GM23248 (cell line): ENCODE data around the gene ASPSCR1. TPM values are rescaled to one million over a fixed set of nuclear protein-coding genes. Genes with fewer than 3 reads are reported as not detected.

ENCODE experiments used
- DNase-seq: peaks from one replicate; pipeline ENCODE4 v3.0.0-alpha.2; 2015
- H2AFZ ChIP-seq: fragments of 200-600 bp; sonication (generic); 2 replicates; pipeline ENCODE4 v1.6.1; 2016; ENCODE audit warnings: antibody characterized with exemption
- H3F3A ChIP-seq: fragments of 200-600 bp; sonication (generic); 2 replicates; pipeline ENCODE4 v1.6.1; 2016; ENCODE audit warnings: mild to moderate bottlenecking, antibody characterized with exemption, mixed run types; ENCODE audit not compliant: insufficient read depth
- H3K27ac ChIP-seq: fragments of 200-600 bp; sonication (generic); 2 replicates; pipeline ENCODE4 v1.5.1; 2016; ENCODE audit warnings: mild to moderate bottlenecking
- H3K27me3 ChIP-seq: fragments of 200-600 bp; sonication (generic); replicated peaks from 2 replicates; pipeline ENCODE4 v1.6.1; 2016; ENCODE audit warnings: mild to moderate bottlenecking; ENCODE audit not compliant: insufficient read depth
- H3K36me3 ChIP-seq: fragments of 200-600 bp; sonication (generic); 2 replicates; pipeline ENCODE4 v1.6.1; 2016; ENCODE audit warnings: low read depth, mild to moderate bottlenecking
- H3K4me1 ChIP-seq: fragments of 200-600 bp; sonication (generic); 2 replicates; pipeline ENCODE4 v1.6.1; 2016; ENCODE audit warnings: mild to moderate bottlenecking; ENCODE audit not compliant: insufficient read depth
- H3K4me2 ChIP-seq: fragments of 200-600 bp; sonication (generic); one replicate; pipeline ENCODE4 v1.6.1; 2016; ENCODE audit warnings: mild to moderate bottlenecking; ENCODE audit not compliant: unreplicated experiment
- H3K4me3 ChIP-seq: fragments of 200-600 bp; sonication (generic); 2 replicates; pipeline ENCODE4 v1.5.1; 2016; ENCODE audit warnings: mild to moderate bottlenecking
- H3K79me2 ChIP-seq: fragments of 200-600 bp; sonication (generic); 2 replicates; pipeline ENCODE4 v1.6.1; 2016; ENCODE audit warnings: mild to moderate bottlenecking; ENCODE audit not compliant: insufficient read depth
- H3K9ac ChIP-seq: fragments of 200-600 bp; sonication (generic); 2 replicates; pipeline ENCODE4 v1.6.1; 2016; ENCODE audit warnings: mild to moderate bottlenecking
- H3K9me2 ChIP-seq: fragments of 200-600 bp; sonication (generic); 2 replicates; pipeline ENCODE4 v1.6.1; 2016; ENCODE audit warnings: mixed run types, mild to moderate bottlenecking, moderate library complexity; ENCODE audit not compliant: insufficient read depth
- H3K9me3 ChIP-seq: fragments of 200-600 bp; sonication (generic); one replicate; pipeline ENCODE4 v1.6.1; 2017; ENCODE audit warnings: low read depth
- H4K20me1 ChIP-seq: fragments of 200-600 bp; sonication (generic); 2 replicates; pipeline ENCODE4 v1.6.0; 2016; ENCODE audit not compliant: insufficient read depth
- EZH2 ChIP-seq: fragments of 200-600 bp; sonication (generic); IDR thresholded peaks from 2 replicates; pipeline ENCODE4 v1.6.1; 2018; ENCODE audit warnings: antibody characterized with exemption, mild to moderate bottlenecking; ENCODE audit not compliant: insufficient read depth, poor library complexity, severe bottlenecking
- EZH2phosphoT487 ChIP-seq: fragments of 200-600 bp; sonication (generic); IDR thresholded peaks from 2 replicates; pipeline ENCODE4 v1.6.1; 2018; ENCODE audit warnings: antibody characterized with exemption, moderate library complexity, mild to moderate bottlenecking, low read depth; ENCODE audit not compliant: insufficient read depth
- WGBS, 2 experiments: methylation state at CpG; one replicate each; pipeline ENCODE4 v1.1.6; 2015 to 2017; ENCODE audit warnings: low lambda C conversion rate in 2 of 2, low coverage in 1 of 2; ENCODE audit errors: missing lambda C conversion rate in 2 of 2; 5-methylcytosine and 5-hydroxymethylcytosine counted together
- in situ Hi-C: fragments of 300-500 bp; cut with MboI; formaldehyde crosslinking; loops from 2 replicates; pipeline ENCODE4 v1.15.0; 2020
- polyA plus RNA-seq: library from polyadenylated mRNA; unstranded; fragments of >200 nt; fragmentation: Nextera tagmentation; extraction: Ambion mirVana; gene quantifications from 2 replicates; pipeline ENCODE4 v1.2.1, GENCODE V29; 2016
- total RNA-seq: library from RNA; depleted of rRNA; stranded (reverse); fragments of >200 nt; shearing (Covaris generic); gene quantifications from 2 replicates; pipeline ENCODE4 v1.2.3, GENCODE V29; 2014

ASPSCR1 gene
- total and polyA plus RNA-seq, 2 experiments from 2014 or later = 20.6 to 23.5 TPM

GRCh38 chr17:82021107-82021899, 43.9 kb downstream of the ASPSCR1 start:
- no peaks in the 10 kb centered on the region for H3K9me3 ChIP-seq
- no peaks in the 10 kb centered on the region for H3K9me2 ChIP-seq
- H3K79me2 ChIP-seq = no peaks in the 10 kb centered on the region
- H4K20me1 ChIP-seq = no peaks in the 10 kb centered on the region
- H3K4me1 ChIP-seq = peaks cover 5% of the 10 kb centered on the region; the same call in 1 of the 2 replicates
- no peaks in the 10 kb centered on the region for H3F3A ChIP-seq
- no peak overlapping the region for H2AFZ ChIP-seq
- H3K36me3 ChIP-seq = no peaks in the 10 kb centered on the region
- in situ Hi-C loops = no loop called here
- DNase-seq = peak; percentile 86
- H3K4me2 ChIP-seq = peak overlapping the region; percentile 85
- H3K27ac ChIP-seq = no peak overlapping the region
- peak overlapping the region; percentile 83 for H3K4me3 ChIP-seq
- TF ChIP-seq EZH2phosphoT487 (no peak), EZH2 (no peak)
- WGBS, 2 experiments = 21 to 26% methylated on average over 23 to 25 of the region's 25 CpGs
- peak overlapping the region; percentile 81 for H3K9ac ChIP-seq
- no peaks in the 10 kb centered on the region for H3K27me3 ChIP-seq

- Histone ChIP-seq H3K36me3 (no peaks in the 10 kb centered on the region), H3K9me3 (no peaks in the 10 kb centered on the region), H3K79me2 (no peaks in the 10 kb centered on the region), H3K27me3 (no peaks in the 10 kb centered on the region), H3K9ac (peak overlapping the region; percentile 81), H3F3A (no peaks in the 10 kb centered on the region), H4K20me1 (no peaks in the 10 kb centered on the region), H3K9me2 (no peaks in the 10 kb centered on the region), H2AFZ (peak overlapping the region; percentile 76; the same call in 1 of the 2 replicates), H3K4me1 (peaks cover 5% of the 10 kb centered on the region; the same call in 1 of the 2 replicates), H3K4me2 (peak overlapping the region; percentile 85), H3K27ac (no peak overlapping the region), H3K4me3 (peak overlapping the region; percentile 83)
- no peak for DNase-seq
- 21 to 23% methylated on average over 9 to 10 of the region's 10 CpGs for WGBS, 2 experiments
- in situ Hi-C loops = no loop called here
- TF ChIP-seq EZH2 (no peak), EZH2phosphoT487 (no peak)
Measured at GRCh38 chr17:82021900-82022309, 44.5 kb downstream of the ASPSCR1 start.

- Histone ChIP-seq H3K27ac (no peak within 1 kb of the TSS), H3K27me3 (no peaks in the 10 kb centered on the region), H2AFZ (peak within 1 kb of the TSS; percentile 76), H3K36me3 (no peaks in the 10 kb centered on the region), H4K20me1 (no peaks in the 10 kb centered on the region), H3K4me3 (peak within 1 kb of the TSS; percentile 83), H3K4me2 (peak within 1 kb of the TSS; percentile 85), H3K9me2 (no peaks in the 10 kb centered on the region), H3K79me2 (no peaks in the 10 kb centered on the region), H3K4me1 (peaks cover 5% of the 10 kb centered on the region; the same call in 1 of the 2 replicates), H3F3A (no peaks in the 10 kb centered on the region), H3K9me3 (no peaks in the 10 kb centered on the region), H3K9ac (peak within 1 kb of the TSS; percentile 81)
- WGBS, 2 experiments = 1 to 3% methylated on average over 33 to 52 of the region's 64 CpGs
- in situ Hi-C loops = no loop called here
- peak; percentile 35 for DNase-seq
- TF ChIP-seq EZH2phosphoT487 = no peak
- no peak for TF ChIP-seq EZH2
Measured at GRCh38 chr17:82022310-82022980, 45.0 kb downstream of the ASPSCR1 start, which contains the start of gene CENPX. TSS of gene CENPX (minus strand) at chr17:82022878. CDS start at chr17:82022861, 17 bp downstream.

GRCh38 chr17:82022981-82023446, 45.6 kb downstream of the ASPSCR1 start, which contains the start of gene LRRC45:
TSS of gene LRRC45 (plus strand) at chr17:82023305. CDS start at chr17:82023644, 339 bp downstream.
- H3K4me1 ChIP-seq = peaks cover 5% of the 10 kb centered on the region; the same call in 1 of the 2 replicates
- TF ChIP-seq EZH2 (no peak), EZH2phosphoT487 (no peak)
- DNase-seq = peak; percentile 100
- H3F3A ChIP-seq = no peaks in the 10 kb centered on the region
- no peaks in the 10 kb centered on the region for H3K9me3 ChIP-seq
- H3K4me3 ChIP-seq = peak within 1 kb of the TSS; percentile 83
- in situ Hi-C loops = no loop called here
- H3K27me3 ChIP-seq = no peaks in the 10 kb centered on the region
- 0% methylated on average over 12 to 25 of the region's 42 CpGs for WGBS, 2 experiments
- H3K9me2 ChIP-seq = no peaks in the 10 kb centered on the region
- H3K9ac ChIP-seq = peak within 1 kb of the TSS; percentile 81
- no peak within 1 kb of the TSS for H3K27ac ChIP-seq
- H2AFZ ChIP-seq = peak within 1 kb of the TSS; percentile 76
- no peaks in the 10 kb centered on the region for H3K79me2 ChIP-seq
- H4K20me1 ChIP-seq = no peaks in the 10 kb centered on the region
- H3K4me2 ChIP-seq = peak within 1 kb of the TSS; percentile 85
- H3K36me3 ChIP-seq = no peaks in the 10 kb centered on the region
